MV-4-11 (cell line): Measurements from ENCODE around the gene CSRP1.
A peak's percentile ranks its signal among the peaks of the same experiment; 100 is the strongest.
"Not testable (repeated sequence)": the region's sequence is repeated elsewhere in the genome, so short reads cannot be mapped to it uniquely, and the experiment has no call there.

ENCODE experiments used
- DNase-seq: peaks from one replicate; lab custom pipeline; 2025; lab: John Stamatoyannopoulos, UW

CSRP1 gene

GRCh38 chr1:201496296-201496690 is 10.6 kb downstream of the CSRP1 start:
- DNase-seq = no peak

- DNase-seq = no peak
Observed at GRCh38 chr1:201495551-201496295, 11.2 kb downstream of the CSRP1 start.

- DNase-seq = no peak
Observed at GRCh38 chr1:201493757-201494617, 12.9 kb downstream of the CSRP1 start.

- DNase-seq = not testable (repeated sequence)
Observed at GRCh38 chr1:201493026-201493656, 13.8 kb downstream of the CSRP1 start.

GRCh38 chr1:201491896-201492511 is 14.9 kb downstream of the CSRP1 start:
- no peak for DNase-seq

GRCh38 chr1:201490708-201491131 is 16.2 kb downstream of the CSRP1 start:
- DNase-seq = peak; percentile 38

- peak; percentile 84 for DNase-seq
Observed at GRCh38 chr1:201489643-201490261, 17.2 kb downstream of the CSRP1 start.

GRCh38 chr1:201488830-201489589 is 17.9 kb downstream of the CSRP1 start:
- DNase-seq = peak; percentile 80

GRCh38 chr1:201487742-201488141 is 19.2 kb downstream of the CSRP1 start:
- no peak for DNase-seq

GRCh38 chr1:201486187-201486586 is 20.7 kb downstream of the CSRP1 start:
- no peak for DNase-seq

GRCh38 chr1:201485184-201485774 is 21.6 kb downstream of the CSRP1 start:
- DNase-seq = no peak

- no peak for DNase-seq
Observed at GRCh38 chr1:201483373-201483949, 23.5 kb downstream of the CSRP1 start.

- DNase-seq = no peak
Observed at GRCh38 chr1:201482755-201483154, 24.2 kb downstream of the CSRP1 start.

GRCh38 chr1:201481761-201482493 is 25.0 kb downstream of the CSRP1 start:
- DNase-seq = peak; percentile 72

GRCh38 chr1:201481004-201481380 is 25.9 kb downstream of the CSRP1 start:
- DNase-seq = no peak

- DNase-seq = peak; percentile 90
Observed at GRCh38 chr1:201480231-201481003, 26.5 kb downstream of the CSRP1 start.

GRCh38 chr1:201479201-201479730 is 27.7 kb downstream of the CSRP1 start:
- no peak for DNase-seq

- not testable (repeated sequence) for DNase-seq
Observed at GRCh38 chr1:201478666-201479065, 28.3 kb downstream of the CSRP1 start.
